Vagina (tissue), 2 donors: ENCODE data around the gene HPCAL1. TPM values are rescaled to one million over a fixed set of nuclear protein-coding genes. Genes with fewer than 3 reads are reported as not detected.

Experiments used
- DNase-seq, 2 donors: peaks; one replicate each; pipeline ENCODE4 v3.0.0-alpha.2; 2017; ENCODE audit errors: extremely low spot score in 2 of 2
- H3K27ac ChIP-seq: fragments of 200-600 bp; sonication (generic); one replicate; pipeline ENCODE4 v1.5.1; 2019
- H3K27me3 ChIP-seq: fragments of 200-600 bp; sonication (generic); one replicate; pipeline ENCODE4 v1.5.1; 2019
- H3K36me3 ChIP-seq, 2 donors: fragments of 200-600 bp; sonication (generic); one replicate each; pipeline ENCODE4 v1.5.1; 2017 to 2019
- H3K4me1 ChIP-seq: fragments of 200-600 bp; sonication (generic); one replicate; pipeline ENCODE4 v1.5.1; 2019
- H3K4me3 ChIP-seq, 2 donors: fragments of 200-600 bp; sonication (generic); 1 replicate in 1 of 2; 2 replicates in 1 of 2; pipeline ENCODE4 v1.5.1; 2016 to 2019
- H3K9me3 ChIP-seq: fragments of 200-600 bp; sonication (generic); one replicate; pipeline ENCODE4 v1.5.1; 2019
- POLR2A ChIP-seq, 2 donors: fragments of 450-650 bp; IDR thresholded peaks; one replicate each; pipeline ENCODE4 v1.6.1; 2017; ENCODE audit warnings: antibody characterized with exemption in 2 of 2, mild to moderate bottlenecking in 2 of 2, moderate library complexity in 2 of 2
- POLR2AphosphoS5 ChIP-seq, 2 donors: sonication (generic); formaldehyde crosslinking; IDR thresholded peaks; one replicate each; pipeline ENCODE4 v1.9.0; 2017; ENCODE audit warnings: antibody characterized with exemption in 2 of 2, mild to moderate bottlenecking in 2 of 2, low read depth in 1 of 2; ENCODE audit not compliant: insufficient read depth in 1 of 2
- intact Hi-C: fragments of 100-400 bp; cut with DNase I; formaldehyde crosslinking; loops from one replicate; pipeline ENCODE4 v1.15.1; 2023
- total RNA-seq: library from RNA; depleted of rRNA; stranded (reverse); fragments of >200 nt; gene quantifications from one replicate; pipeline ENCODE4 v1.2.3, GENCODE V29; 2016
- TF ChIP-seq, protein P1 (sequence below), 3 experiments: fragments of 450-650 bp in 2 of 3; fragments of 200-600 bp in 1 of 3; sonication (generic) in 1 of 3; IDR thresholded peaks; one replicate each; pipeline ENCODE4 v1.5.1; 2017 to 2019; ENCODE audit warnings: antibody characterized with exemption in 3 of 3, mild to moderate bottlenecking in 2 of 3, moderate library complexity in 2 of 3

Gene HPCAL1
- total RNA-seq, 1 donor from 2014 or later = 43.7 TPM

DNA sequence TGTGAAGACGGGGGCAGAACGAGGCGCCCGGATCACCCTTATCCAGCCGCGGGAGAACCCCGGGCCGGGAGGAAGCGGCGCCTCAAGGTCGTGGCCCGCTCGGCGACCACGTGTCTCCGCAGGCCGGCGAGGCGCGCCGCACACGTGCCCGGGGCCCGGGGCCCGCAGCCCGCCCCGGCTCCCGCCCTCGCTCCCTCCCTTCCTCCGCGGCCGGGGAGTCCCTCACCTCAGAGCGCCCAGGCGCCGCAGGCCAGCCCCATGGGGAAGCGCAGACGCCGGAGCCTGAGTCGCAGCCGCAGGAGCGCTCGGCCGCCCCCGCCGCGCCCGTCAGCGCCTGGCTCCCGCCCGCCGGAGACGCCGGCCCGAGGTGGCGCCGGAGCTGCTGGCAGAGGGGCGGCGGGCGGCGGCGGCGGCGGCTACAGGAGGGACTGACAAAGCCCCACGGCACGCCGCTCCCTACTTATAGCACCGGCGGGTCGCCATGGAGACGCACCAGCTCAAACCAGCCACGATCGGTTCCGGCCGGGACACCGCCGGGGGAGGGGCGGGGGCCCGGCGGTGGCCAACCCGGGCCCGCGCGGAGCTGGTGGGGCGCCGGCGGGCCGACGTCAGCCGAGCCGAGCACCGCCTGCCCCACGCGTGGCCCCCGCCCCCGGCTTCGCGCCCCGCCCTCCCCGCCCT, 145.3 kb downstream of the HPCAL1 start, which contains the start of gene ODC1:
Gene ODC1 (minus strand): TSS at position 433 of the 681 bp plus-strand sequence. CDS start 3,295 bp downstream, outside the sequence.
- H3K27me3 ChIP-seq = no peaks in the 10 kb centered on the region
- DNase-seq = no peak
- peaks cover 53% of the 10 kb centered on the region for H3K4me1 ChIP-seq
- TF ChIP-seq POLR2A (IDR thresholded peaks at IDR 0.05) (peak in 1 of 2 donors; percentile 38), POLR2AphosphoS5 (IDR thresholded peaks at IDR 0.05; ENCODE audit: insufficient read depth in 1 of 2, low read depth in 1 of 2) (no peak)
- TF ChIP-seq, protein P1, sequence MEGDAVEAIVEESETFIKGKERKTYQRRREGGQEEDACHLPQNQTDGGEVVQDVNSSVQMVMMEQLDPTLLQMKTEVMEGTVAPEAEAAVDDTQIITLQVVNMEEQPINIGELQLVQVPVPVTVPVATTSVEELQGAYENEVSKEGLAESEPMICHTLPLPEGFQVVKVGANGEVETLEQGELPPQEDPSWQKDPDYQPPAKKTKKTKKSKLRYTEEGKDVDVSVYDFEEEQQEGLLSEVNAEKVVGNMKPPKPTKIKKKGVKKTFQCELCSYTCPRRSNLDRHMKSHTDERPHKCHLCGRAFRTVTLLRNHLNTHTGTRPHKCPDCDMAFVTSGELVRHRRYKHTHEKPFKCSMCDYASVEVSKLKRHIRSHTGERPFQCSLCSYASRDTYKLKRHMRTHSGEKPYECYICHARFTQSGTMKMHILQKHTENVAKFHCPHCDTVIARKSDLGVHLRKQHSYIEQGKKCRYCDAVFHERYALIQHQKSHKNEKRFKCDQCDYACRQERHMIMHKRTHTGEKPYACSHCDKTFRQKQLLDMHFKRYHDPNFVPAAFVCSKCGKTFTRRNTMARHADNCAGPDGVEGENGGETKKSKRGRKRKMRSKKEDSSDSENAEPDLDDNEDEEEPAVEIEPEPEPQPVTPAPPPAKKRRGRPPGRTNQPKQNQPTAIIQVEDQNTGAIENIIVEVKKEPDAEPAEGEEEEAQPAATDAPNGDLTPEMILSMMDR (IDR thresholded peaks at IDR 0.05) = no peak
- intact Hi-C loops = no loop called here
- peaks cover 0 to 19% of the 10 kb centered on the region in 2 donors for H3K36me3 ChIP-seq
- peak within 1 kb of the TSS; percentile 89 for H3K27ac ChIP-seq
- peak within 1 kb of the TSS; percentile 54 to 73 for H3K4me3 ChIP-seq
- no peaks in the 10 kb centered on the region for H3K9me3 ChIP-seq

DNA sequence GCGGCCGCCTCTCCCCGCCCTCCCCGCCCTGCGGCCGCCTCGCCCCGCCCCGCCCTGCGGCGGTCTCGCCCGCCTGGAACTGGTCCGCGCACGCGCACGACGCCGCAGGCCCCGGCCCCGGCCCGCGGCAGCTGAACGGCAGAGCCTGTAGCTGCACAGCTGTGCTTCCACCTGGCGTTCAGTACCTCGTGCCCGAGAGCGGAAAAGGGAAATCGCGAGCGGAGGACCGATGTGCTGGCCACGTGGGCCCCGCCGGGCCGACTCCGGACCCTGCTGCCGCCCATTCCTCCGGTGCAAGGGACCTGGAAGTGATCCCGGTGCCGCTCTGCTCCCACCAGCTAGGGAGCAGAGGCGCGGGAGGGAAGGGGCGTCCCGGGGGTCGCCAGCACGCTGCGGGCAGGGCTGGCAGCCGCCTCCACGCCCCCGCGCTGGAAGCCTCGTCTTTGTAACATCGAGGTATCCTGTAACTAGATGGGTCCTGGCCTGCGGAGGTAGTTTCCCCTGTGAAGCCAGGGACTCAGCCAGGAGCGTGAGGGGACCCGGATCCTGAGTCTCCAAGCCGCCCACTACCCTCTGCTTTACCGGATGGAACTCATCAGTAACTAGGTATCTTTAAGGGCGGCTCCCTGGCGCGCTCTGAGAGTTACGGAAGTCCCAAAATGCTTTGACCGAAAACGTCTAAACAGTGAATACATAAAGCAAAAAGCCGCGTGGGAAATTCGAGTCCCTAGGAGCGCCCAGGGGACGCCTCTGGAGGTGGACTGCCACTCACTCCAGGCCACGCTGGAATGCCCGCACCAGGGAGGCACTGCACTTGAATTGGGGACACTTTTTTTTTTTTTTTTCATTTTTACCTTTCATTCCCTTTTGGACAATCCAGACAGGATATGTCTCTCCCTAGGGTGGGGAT, 146.1 kb downstream of the HPCAL1 start:
- intact Hi-C loops = no loop called here
- TF ChIP-seq POLR2A (IDR thresholded peaks at IDR 0.05) (peak in 1 of 2 donors; percentile 56), POLR2AphosphoS5 (IDR thresholded peaks at IDR 0.05; ENCODE audit: insufficient read depth in 1 of 2, low read depth in 1 of 2) (peak; percentile 8 to 92)
- TF ChIP-seq, protein P1 (IDR thresholded peaks at IDR 0.05) = peak in 1 of 3 experiments; percentile 17

DNA sequence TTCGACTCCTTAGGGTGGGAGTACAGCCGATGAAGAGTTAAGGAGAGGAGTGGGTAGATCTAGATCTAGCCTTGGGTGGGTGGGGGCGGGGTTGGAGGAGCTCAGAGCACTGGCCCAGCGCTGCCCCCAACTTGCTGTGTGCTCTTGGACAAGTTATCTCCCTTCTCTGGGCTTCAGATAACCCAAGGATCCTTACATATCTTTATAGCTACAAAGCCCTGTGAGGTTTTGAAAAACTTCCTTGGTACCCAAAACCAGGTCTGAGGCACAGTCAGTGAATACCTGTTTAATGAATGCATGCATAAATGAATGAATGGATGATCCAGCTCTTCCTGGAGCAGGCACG, 146.8 kb downstream of the HPCAL1 start:
- no peak for DNase-seq
- H3K4me3 ChIP-seq = peak overlapping the region; percentile 54 to 73
- no peaks in the 10 kb centered on the region for H3K27me3 ChIP-seq
- TF ChIP-seq POLR2AphosphoS5 (IDR thresholded peaks at IDR 0.05; ENCODE audit: insufficient read depth in 1 of 2, low read depth in 1 of 2) (no peak), POLR2A (IDR thresholded peaks at IDR 0.05) (no peak)
- TF ChIP-seq, protein P1 (IDR thresholded peaks at IDR 0.05) = no peak
- intact Hi-C loops = no loop called here
- peaks cover 0 to 5% of the 10 kb centered on the region in 2 donors for H3K36me3 ChIP-seq
- peaks cover 67% of the 10 kb centered on the region for H3K4me1 ChIP-seq
- H3K27ac ChIP-seq = peak overlapping the region; percentile 85
- no peaks in the 10 kb centered on the region for H3K9me3 ChIP-seq

More for the DNA sequence above, 146.1 kb downstream of the HPCAL1 start:
- peak in 1 of 2 donors; percentile 94 for DNase-seq
- H3K4me1 ChIP-seq = peaks cover 60% of the 10 kb centered on the region
- peak overlapping the region; percentile 54 to 73 for H3K4me3 ChIP-seq
- no peaks in the 10 kb centered on the region for H3K9me3 ChIP-seq
- H3K27me3 ChIP-seq = no peaks in the 10 kb centered on the region
- peaks cover 0 to 11% of the 10 kb centered on the region in 2 donors for H3K36me3 ChIP-seq
- peak overlapping the region; percentile 85 for H3K27ac ChIP-seq

DNA sequence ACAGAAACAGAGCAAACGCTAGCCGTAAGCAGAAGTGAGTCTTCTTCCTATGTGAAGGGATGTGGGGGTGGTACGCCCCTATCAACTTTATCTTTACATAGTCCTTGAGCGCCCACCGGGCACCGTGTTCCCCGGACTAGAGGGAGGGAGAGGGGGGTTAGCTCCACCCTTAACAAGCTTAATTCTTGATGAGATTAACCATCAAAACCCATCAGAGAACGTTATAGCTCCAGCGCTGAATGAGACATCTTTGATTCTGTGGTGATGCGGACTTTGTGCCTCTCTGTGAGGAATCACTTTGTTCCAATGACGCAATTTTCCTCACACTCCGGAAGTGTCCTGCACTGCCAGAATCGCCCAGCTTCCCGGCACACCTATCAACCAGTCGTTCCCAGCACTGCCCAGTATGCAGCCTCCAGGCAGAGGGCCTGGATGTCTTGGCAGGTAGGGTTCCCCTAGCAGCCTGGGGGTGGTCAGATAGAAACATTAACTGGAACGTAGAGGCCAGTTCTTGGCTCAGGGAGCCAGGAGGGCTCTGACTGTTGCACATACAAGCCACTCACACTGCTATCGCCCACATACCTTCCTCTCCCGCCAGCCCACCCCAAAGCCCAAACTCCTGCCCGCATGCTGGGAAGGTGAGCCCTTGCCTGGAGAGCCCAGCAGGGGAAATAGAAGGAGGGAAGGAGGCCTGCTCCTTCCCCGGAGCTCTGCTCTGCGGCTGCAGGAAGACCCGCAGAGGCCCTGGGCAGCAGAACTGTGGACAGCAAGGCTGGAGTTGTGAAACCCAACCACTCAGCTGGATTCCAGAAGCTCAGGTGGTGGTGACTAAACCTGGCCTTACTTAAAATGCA, 147.4 kb downstream of the HPCAL1 start:
- Histone ChIP-seq H3K4me1 (peaks cover 72% of the 10 kb centered on the region), H3K36me3 (no peaks in the 10 kb centered on the region), H3K4me3 (peak overlapping the region in 1 of 2 donors; percentile 54), H3K9me3 (no peaks in the 10 kb centered on the region), H3K27ac (no peak overlapping the region), H3K27me3 (no peaks in the 10 kb centered on the region)
- TF ChIP-seq POLR2AphosphoS5 (IDR thresholded peaks at IDR 0.05; ENCODE audit: insufficient read depth in 1 of 2, low read depth in 1 of 2) = peak in 1 of 2 donors; percentile 12
- no peak for TF ChIP-seq POLR2A (IDR thresholded peaks at IDR 0.05)
- intact Hi-C loops = no loop called here
- DNase-seq = no peak

DNA sequence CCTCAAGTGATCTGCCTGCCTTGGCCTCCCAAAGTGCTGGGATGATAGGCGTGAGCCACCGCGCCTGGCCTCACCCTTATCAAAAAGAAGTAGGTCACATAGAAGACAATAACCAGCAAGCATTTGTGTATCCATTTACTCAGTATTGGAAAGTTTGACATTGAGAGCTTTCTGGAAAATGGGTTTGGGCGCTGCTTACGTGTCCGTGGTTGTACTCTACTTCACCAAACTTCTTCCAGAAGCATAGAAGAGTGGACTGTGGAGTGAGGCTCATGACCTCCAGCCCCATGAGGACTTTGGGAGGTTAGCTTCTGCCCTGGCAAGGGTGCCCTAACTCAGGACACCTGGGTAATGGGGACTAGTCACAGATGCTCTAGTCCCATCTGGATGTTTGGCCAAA, 149.1 kb downstream of the HPCAL1 start:
- DNase-seq = no peak
- Histone ChIP-seq H3K36me3 (no peaks in the 10 kb centered on the region), H3K4me1 (peaks cover 58% of the 10 kb centered on the region), H3K27me3 (no peaks in the 10 kb centered on the region), H3K9me3 (no peaks in the 10 kb centered on the region), H3K4me3 (no peak overlapping the region), H3K27ac (no peak overlapping the region)
- intact Hi-C loops = no loop called here
- no peak for TF ChIP-seq POLR2A (IDR thresholded peaks at IDR 0.05)
- TF ChIP-seq POLR2AphosphoS5 (IDR thresholded peaks at IDR 0.05; ENCODE audit: insufficient read depth in 1 of 2, low read depth in 1 of 2) = no peak
- TF ChIP-seq, protein P1 (IDR thresholded peaks at IDR 0.05) = no peak
